ENCODE measurements around the gene TTLL10.
"Not testable (repeated sequence)": the region's sequence is repeated elsewhere in the genome, so short reads cannot be mapped to it uniquely, and the experiment has no call there.

Gene TTLL10

GRCh38 chr1:1183221-1183747, 9.6 kb downstream of the TTLL10 start:
- TF ChIP-seq SPI1 (IDR thresholded peaks at IDR 0.05; ENCODE audit: low read depth, low read length) (no peak), POLR2AphosphoS5 (IDR thresholded peaks at IDR 0.05; ENCODE audit: low read depth, low read length) (no peak), TAF1 (IDR thresholded peaks at IDR 0.05; ENCODE audit: low read depth, low read length) (no peak), POU2F2 (IDR thresholded peaks at IDR 0.05; ENCODE audit: low read depth, low read length) (no peak), POLR2A (IDR thresholded peaks at IDR 0.05; ENCODE audit: low read depth, low read length) (no peak), PAX5 (IDR thresholded peaks at IDR 0.05; ENCODE audit: insufficient read depth, low read length, severe bottlenecking) (no peak)
- FAIRE-seq (no peak), DNase-seq (ENCODE audit: insufficient read length, low spot score) (no peak)

- TF ChIP-seq PAX5 (IDR thresholded peaks at IDR 0.05; ENCODE audit: insufficient read depth, low read length, severe bottlenecking) (no peak), SPI1 (IDR thresholded peaks at IDR 0.05; ENCODE audit: low read depth, low read length) (no peak), POLR2A (IDR thresholded peaks at IDR 0.05; ENCODE audit: low read depth, low read length) (no peak), POLR2AphosphoS5 (IDR thresholded peaks at IDR 0.05; ENCODE audit: low read depth, low read length) (no peak), POU2F2 (IDR thresholded peaks at IDR 0.05; ENCODE audit: low read depth, low read length) (no peak), TAF1 (IDR thresholded peaks at IDR 0.05; ENCODE audit: low read depth, low read length) (no peak)
- DNase-seq (ENCODE audit: insufficient read length, low spot score), result no peak
- FAIRE-seq, result no peak
Measured at GRCh38 chr1:1183833-1184775, 10.4 kb downstream of the TTLL10 start.

- DNase-seq (ENCODE audit: insufficient read length, low spot score), result no peak
- TF ChIP-seq TAF1 (IDR thresholded peaks at IDR 0.05; ENCODE audit: low read depth, low read length), result no peak
Measured at GRCh38 chr1:1185101-1185765, 11.6 kb downstream of the TTLL10 start.

DNA sequence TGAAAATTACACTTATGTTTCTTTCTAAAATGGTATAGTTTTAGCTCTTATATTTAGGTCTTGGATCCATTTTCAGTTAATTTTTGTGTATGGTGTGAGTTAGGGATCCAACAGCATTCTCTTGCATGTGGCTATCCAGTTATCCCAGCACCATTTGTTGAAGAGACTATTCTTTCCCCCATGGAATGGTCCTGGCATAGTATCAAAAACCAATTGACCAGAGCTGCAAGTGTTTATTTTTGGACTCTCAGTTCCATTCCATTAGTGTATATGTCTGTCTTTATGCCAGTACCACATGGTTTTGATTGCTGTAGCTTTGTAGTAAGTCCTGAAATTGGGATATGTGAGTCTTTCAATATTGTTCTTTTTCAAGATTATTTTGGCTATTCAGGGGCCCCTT, 14.3 kb downstream of the TTLL10 start:
- DNase-seq (ENCODE audit: insufficient read length, low spot score), result no peak
- FAIRE-seq, result no peak
- no peak for TF ChIP-seq POLR2A (IDR thresholded peaks at IDR 0.05; ENCODE audit: low read depth, low read length)
- TF ChIP-seq TAF1 (IDR thresholded peaks at IDR 0.05; ENCODE audit: low read depth, low read length), result no peak
- no peak for TF ChIP-seq SPI1 (IDR thresholded peaks at IDR 0.05; ENCODE audit: low read depth, low read length)
- no peak for TF ChIP-seq POU2F2 (IDR thresholded peaks at IDR 0.05; ENCODE audit: low read depth, low read length)
- no peak for TF ChIP-seq PAX5 (IDR thresholded peaks at IDR 0.05; ENCODE audit: insufficient read depth, low read length, severe bottlenecking)
- TF ChIP-seq POLR2AphosphoS5 (IDR thresholded peaks at IDR 0.05; ENCODE audit: low read depth, low read length), result no peak

More at GRCh38 chr1:1185101-1185765, 11.6 kb downstream of the TTLL10 start:
- no peak for FAIRE-seq

DNA sequence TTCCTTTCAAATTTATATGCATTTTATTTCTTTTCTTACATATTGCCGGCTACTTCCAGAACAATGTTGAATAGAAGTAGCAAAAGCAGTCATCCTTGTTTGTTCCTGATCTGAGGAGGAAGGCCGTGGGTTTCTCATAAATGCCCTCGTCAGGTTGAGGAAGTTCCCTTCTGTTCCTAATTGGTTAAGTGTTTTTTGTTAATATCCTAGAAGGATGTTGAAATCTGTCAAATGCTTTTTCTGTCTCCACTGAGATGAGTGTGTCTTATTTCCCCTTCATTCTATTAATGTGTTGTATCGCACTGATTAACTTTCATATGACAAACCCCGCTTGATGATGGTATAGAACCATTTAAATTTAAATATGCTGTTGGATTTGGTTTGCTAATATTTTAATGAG, 15.4 kb downstream of the TTLL10 start:
- FAIRE-seq, result no peak
- TF ChIP-seq SPI1 (IDR thresholded peaks at IDR 0.05; ENCODE audit: low read depth, low read length), result no peak
- no peak for TF ChIP-seq TAF1 (IDR thresholded peaks at IDR 0.05; ENCODE audit: low read depth, low read length)
- no peak for TF ChIP-seq PAX5 (IDR thresholded peaks at IDR 0.05; ENCODE audit: insufficient read depth, low read length, severe bottlenecking)
- no peak for TF ChIP-seq POLR2AphosphoS5 (IDR thresholded peaks at IDR 0.05; ENCODE audit: low read depth, low read length)
- DNase-seq (ENCODE audit: insufficient read length, low spot score), result no peak

DNA sequence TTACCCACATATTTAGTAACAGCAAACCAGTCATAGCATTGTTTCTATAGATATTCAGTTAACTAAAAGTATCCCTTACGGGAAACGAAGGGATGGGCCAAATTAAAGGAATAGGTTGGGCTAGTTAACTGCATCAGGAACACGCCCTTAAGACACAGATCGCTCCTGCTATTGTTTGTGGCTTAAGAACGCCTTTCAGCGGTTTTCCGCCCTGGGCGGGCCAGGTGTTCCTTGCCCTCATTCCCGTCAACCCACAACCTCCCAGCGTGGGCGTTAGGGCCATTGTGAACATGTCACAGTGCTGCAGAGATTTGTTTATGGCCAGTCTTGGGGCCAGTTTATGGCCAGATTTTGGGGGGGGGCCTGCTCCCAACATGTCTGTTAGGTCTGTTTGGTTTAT, 18.1 kb downstream of the TTLL10 start:
- TF ChIP-seq POLR2A (IDR thresholded peaks at IDR 0.05; ENCODE audit: low read depth, low read length) (no peak), POU2F2 (IDR thresholded peaks at IDR 0.05; ENCODE audit: low read depth, low read length) (no peak), TAF1 (IDR thresholded peaks at IDR 0.05; ENCODE audit: low read depth, low read length) (no peak), PAX5 (IDR thresholded peaks at IDR 0.05; ENCODE audit: insufficient read depth, low read length, severe bottlenecking) (no peak), POLR2AphosphoS5 (IDR thresholded peaks at IDR 0.05; ENCODE audit: low read depth, low read length) (no peak), SPI1 (IDR thresholded peaks at IDR 0.05; ENCODE audit: low read depth, low read length) (no peak)
- DNase-seq (ENCODE audit: insufficient read length, low spot score) (no peak), FAIRE-seq (no peak)

DNA sequence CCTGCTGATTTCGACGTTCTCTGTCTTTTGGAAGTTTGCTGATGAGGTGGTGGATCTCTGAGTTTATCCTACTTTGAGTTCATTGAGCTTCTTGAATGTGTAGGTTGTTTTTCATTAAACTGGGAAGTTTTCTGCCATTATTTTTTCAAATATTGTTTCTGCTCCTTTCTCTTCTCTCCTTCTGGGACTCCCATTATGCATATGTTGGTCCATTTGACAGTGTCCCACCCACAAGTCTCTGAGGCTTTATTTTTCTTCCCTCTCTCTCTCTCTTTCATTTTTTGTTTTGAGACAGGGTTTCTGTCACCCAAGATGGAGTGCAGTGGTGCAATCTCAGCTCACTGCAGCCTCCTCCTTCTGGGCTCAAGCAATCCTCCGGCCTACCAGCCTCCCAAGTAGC, 21.0 kb downstream of the TTLL10 start:
- DNase-seq (ENCODE audit: insufficient read length, low spot score) (no peak), FAIRE-seq (no peak)
- TF ChIP-seq PAX5 (IDR thresholded peaks at IDR 0.05; ENCODE audit: insufficient read depth, low read length, severe bottlenecking), result no peak
- TF ChIP-seq POU2F2 (IDR thresholded peaks at IDR 0.05; ENCODE audit: low read depth, low read length), result no peak

- not testable (repeated sequence) for DNase-seq (ENCODE audit: insufficient read length, low spot score); FAIRE-seq
Measured at GRCh38 chr1:1195726-1196125, 22.0 kb downstream of the TTLL10 start.

GRCh38 chr1:1196431-1197187, 22.9 kb downstream of the TTLL10 start:
- TF ChIP-seq SPI1 (IDR thresholded peaks at IDR 0.05; ENCODE audit: low read depth, low read length) (no peak), POU2F2 (IDR thresholded peaks at IDR 0.05; ENCODE audit: low read depth, low read length) (no peak), TAF1 (IDR thresholded peaks at IDR 0.05; ENCODE audit: low read depth, low read length) (no peak), PAX5 (IDR thresholded peaks at IDR 0.05; ENCODE audit: insufficient read depth, low read length, severe bottlenecking) (no peak), POLR2A (IDR thresholded peaks at IDR 0.05; ENCODE audit: low read depth, low read length) (no peak)
- DNase-seq (ENCODE audit: insufficient read length, low spot score) (no peak), FAIRE-seq (no peak)

- DNase-seq (ENCODE audit: insufficient read length, low spot score), result no peak
- no peak for FAIRE-seq
- no peak for TF ChIP-seq PAX5 (IDR thresholded peaks at IDR 0.05; ENCODE audit: insufficient read depth, low read length, severe bottlenecking)
Measured at GRCh38 chr1:1197188-1197500, 23.5 kb downstream of the TTLL10 start.
